ENCODE results near the gene TRAF2.

The TRAF2 gene

DNA sequence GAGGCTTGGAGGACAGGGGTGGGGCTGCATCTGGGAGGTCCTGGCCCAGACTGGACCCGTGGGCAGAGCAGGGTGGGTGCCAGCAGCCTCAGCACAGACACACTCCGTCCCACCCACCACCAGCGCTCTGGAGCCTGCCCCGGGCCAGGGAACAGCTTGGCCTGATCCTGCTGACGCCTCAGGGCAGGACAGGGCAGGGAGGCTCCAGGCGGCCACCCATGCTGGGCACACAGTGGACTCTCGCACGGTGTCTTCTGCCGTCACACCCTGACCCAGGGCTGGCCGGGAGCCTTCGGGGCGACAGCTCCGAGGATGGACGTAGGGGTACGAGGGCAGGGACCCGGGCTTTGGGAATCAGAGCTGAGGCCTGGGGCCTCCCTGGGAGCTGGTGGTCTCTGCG, 82.8 kb downstream of the TRAF2 start:
- no peaks in the 10 kb centered on the region for H3K36me3 ChIP-seq (ENCODE audit: control insufficient read depth, insufficient read depth, low read length)
- no peak overlapping the region for H3K4me3 ChIP-seq (ENCODE audit: extremely low read depth, insufficient read depth, low read length, poor library complexity, severe bottlenecking)
- 87 to 95% methylated on average over 16 to 17 of the region's 17 CpGs for WGBS, 2 experiments (ENCODE audit: insufficient coverage in 2 of 2)
- no peak overlapping the region for H3K27ac ChIP-seq (ENCODE audit: low read depth, low read length, severe bottlenecking)
- H3K9me3 ChIP-seq (ENCODE audit: control insufficient read depth, low read length): no peaks in the 10 kb centered on the region
- H3K4me1 ChIP-seq (ENCODE audit: control insufficient read depth, insufficient read depth, low read length, poor library complexity, severe bottlenecking): no peaks in the 10 kb centered on the region

DNA sequence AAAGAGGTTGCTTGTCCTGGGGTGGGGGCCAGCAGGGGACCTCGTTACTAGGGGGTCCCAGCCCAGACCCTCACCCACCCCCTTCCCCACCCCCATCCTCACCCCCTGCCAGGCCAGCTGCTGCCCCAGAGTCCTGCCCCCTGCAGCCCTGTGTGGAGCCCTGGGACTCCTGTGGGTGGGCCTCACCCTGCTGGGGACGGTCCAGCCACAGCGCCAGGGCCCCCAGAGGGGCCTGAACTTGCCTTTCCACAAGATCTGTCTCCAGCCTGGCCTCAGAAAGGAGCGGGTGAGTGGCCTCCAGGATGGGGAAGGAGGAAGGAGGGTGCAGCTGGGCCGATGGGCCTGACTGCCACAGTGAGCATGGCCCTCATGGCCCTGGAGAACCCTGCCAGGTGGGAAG, 83.5 kb downstream of the TRAF2 start:
- no peaks in the 10 kb centered on the region for H3K36me3 ChIP-seq (ENCODE audit: control insufficient read depth, insufficient read depth, low read length)
- WGBS, 2 experiments (ENCODE audit: insufficient coverage in 2 of 2): 72 to 84% methylated on average over 3 to 4 of the region's 5 CpGs
- no peaks in the 10 kb centered on the region for H3K9me3 ChIP-seq (ENCODE audit: control insufficient read depth, low read length)
- no peaks in the 10 kb centered on the region for H3K4me1 ChIP-seq (ENCODE audit: control insufficient read depth, insufficient read depth, low read length, poor library complexity, severe bottlenecking)
- H3K4me3 ChIP-seq (ENCODE audit: extremely low read depth, insufficient read depth, low read length, poor library complexity, severe bottlenecking): no peak overlapping the region
- H3K27ac ChIP-seq (ENCODE audit: low read depth, low read length, severe bottlenecking): no peak overlapping the region

DNA sequence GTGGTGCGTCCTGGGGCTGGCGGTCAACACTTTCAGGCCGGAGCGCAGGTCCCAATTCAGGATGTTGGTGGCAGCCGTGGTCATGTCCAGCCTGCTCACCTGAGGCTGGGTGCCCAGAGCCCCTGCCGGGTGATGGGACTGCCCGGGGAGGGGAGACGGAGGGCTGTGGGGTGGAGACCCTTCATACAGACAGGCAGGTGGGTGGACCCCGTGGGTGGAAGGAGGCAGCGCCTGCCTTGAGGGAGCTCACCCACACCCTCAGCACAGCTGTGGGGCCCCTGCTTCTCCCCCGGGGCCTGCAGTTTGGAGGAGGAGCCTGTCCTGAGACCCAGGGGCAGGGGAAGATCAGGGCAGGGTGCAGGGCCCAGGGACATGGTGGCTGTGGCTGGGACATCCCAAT, 84.0 kb downstream of the TRAF2 start:
- 75 to 94% methylated on average over 6 to 8 of the region's 11 CpGs for WGBS, 2 experiments (ENCODE audit: insufficient coverage in 2 of 2)
- H3K36me3 ChIP-seq (ENCODE audit: control insufficient read depth, insufficient read depth, low read length): no peaks in the 10 kb centered on the region
- no peak overlapping the region for H3K4me3 ChIP-seq (ENCODE audit: extremely low read depth, insufficient read depth, low read length, poor library complexity, severe bottlenecking)
- no peak overlapping the region for H3K27ac ChIP-seq (ENCODE audit: low read depth, low read length, severe bottlenecking)
- H3K9me3 ChIP-seq (ENCODE audit: control insufficient read depth, low read length): no peaks in the 10 kb centered on the region
- H3K4me1 ChIP-seq (ENCODE audit: control insufficient read depth, insufficient read depth, low read length, poor library complexity, severe bottlenecking): no peaks in the 10 kb centered on the region

DNA sequence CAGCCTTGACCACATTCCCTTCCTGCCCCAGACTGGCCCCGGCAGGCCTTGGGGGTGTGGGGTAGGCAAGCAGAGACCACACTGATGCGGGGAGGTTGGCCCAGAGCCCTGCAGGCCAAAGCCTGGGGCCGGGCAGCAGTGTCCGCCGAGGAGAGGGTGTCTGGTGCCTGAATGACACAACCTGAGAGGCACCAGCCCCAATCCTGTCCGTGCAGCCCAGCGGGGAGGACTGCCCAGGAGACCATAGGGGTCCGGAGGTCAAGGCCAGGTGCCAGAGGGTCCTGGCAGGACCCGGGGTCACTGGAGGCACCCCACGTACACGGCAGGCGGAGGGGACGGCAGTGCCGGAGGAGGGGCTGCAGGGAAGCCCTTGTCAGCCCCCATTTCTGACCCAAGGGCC, 85.4 kb downstream of the TRAF2 start:
- H3K4me3 ChIP-seq (ENCODE audit: extremely low read depth, insufficient read depth, low read length, poor library complexity, severe bottlenecking): no peak overlapping the region
- no peak overlapping the region for H3K27ac ChIP-seq (ENCODE audit: low read depth, low read length, severe bottlenecking)
- WGBS, 2 experiments (ENCODE audit: insufficient coverage in 2 of 2): 89 to 95% methylated on average over 13 to 14 of the region's 14 CpGs
- no peaks in the 10 kb centered on the region for H3K36me3 ChIP-seq (ENCODE audit: control insufficient read depth, insufficient read depth, low read length)
- no peaks in the 10 kb centered on the region for H3K4me1 ChIP-seq (ENCODE audit: control insufficient read depth, insufficient read depth, low read length, poor library complexity, severe bottlenecking)
- H3K9me3 ChIP-seq (ENCODE audit: control insufficient read depth, low read length): no peaks in the 10 kb centered on the region

DNA sequence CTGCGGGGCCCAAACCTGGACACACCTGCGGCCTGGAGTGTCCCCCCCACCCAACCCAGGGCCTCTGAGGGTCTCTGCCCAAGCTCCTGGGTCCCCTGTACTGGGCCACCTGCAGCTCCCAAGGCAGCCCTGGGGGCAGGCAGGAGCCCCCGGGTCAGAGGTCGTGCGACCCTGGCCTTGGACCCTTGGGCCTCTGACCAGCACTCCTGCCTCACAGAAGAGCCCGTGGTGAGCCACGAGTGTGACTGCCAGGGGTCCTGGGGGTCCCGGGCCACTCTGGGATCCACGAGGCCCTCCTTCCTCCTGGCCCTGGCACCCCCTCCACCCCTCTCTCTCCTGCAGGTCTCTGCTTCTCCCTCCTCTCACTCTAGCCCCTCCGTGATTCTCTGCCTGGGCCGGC, 86.0 kb downstream of the TRAF2 start:
- Histone ChIP-seq H3K4me1 (ENCODE audit: control insufficient read depth, insufficient read depth, low read length, poor library complexity, severe bottlenecking) (no peaks in the 10 kb centered on the region), H3K27ac (ENCODE audit: low read depth, low read length, severe bottlenecking) (no peak overlapping the region), H3K36me3 (ENCODE audit: control insufficient read depth, insufficient read depth, low read length) (no peaks in the 10 kb centered on the region), H3K9me3 (ENCODE audit: control insufficient read depth, low read length) (no peaks in the 10 kb centered on the region), H3K4me3 (ENCODE audit: extremely low read depth, insufficient read depth, low read length, poor library complexity, severe bottlenecking) (no peak overlapping the region)
- WGBS, 2 experiments (ENCODE audit: insufficient coverage in 2 of 2): 87 to 92% methylated on average over 8 to 11 of the region's 11 CpGs

DNA sequence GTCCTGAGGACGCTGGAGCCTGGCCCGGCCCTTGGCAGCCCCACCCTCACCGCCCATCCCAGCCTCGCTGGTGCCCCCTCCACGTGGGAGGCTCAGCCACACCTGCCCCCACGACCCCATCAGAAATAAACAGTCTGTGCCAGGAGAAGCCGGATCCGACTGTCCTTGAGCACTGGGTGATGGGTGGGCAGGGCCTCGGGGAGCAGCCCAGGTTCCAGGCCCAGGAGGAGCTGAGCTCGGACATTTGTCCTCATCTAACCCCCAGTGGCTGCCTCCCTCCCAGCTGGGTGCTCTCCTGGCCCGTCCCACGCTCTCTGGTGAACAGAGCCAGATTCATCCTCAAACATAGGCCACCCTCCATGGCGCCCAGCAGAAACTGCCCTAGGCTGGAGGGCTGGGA, 86.4 kb downstream of the TRAF2 start:
- 81 to 84% methylated on average over 11 to 12 of the region's 13 CpGs for WGBS, 2 experiments (ENCODE audit: insufficient coverage in 2 of 2)
- Histone ChIP-seq H3K4me3 (ENCODE audit: extremely low read depth, insufficient read depth, low read length, poor library complexity, severe bottlenecking) (no peak overlapping the region), H3K27ac (ENCODE audit: low read depth, low read length, severe bottlenecking) (no peak overlapping the region), H3K4me1 (ENCODE audit: control insufficient read depth, insufficient read depth, low read length, poor library complexity, severe bottlenecking) (no peaks in the 10 kb centered on the region), H3K36me3 (ENCODE audit: control insufficient read depth, insufficient read depth, low read length) (no peaks in the 10 kb centered on the region), H3K9me3 (ENCODE audit: control insufficient read depth, low read length) (no peaks in the 10 kb centered on the region)

DNA sequence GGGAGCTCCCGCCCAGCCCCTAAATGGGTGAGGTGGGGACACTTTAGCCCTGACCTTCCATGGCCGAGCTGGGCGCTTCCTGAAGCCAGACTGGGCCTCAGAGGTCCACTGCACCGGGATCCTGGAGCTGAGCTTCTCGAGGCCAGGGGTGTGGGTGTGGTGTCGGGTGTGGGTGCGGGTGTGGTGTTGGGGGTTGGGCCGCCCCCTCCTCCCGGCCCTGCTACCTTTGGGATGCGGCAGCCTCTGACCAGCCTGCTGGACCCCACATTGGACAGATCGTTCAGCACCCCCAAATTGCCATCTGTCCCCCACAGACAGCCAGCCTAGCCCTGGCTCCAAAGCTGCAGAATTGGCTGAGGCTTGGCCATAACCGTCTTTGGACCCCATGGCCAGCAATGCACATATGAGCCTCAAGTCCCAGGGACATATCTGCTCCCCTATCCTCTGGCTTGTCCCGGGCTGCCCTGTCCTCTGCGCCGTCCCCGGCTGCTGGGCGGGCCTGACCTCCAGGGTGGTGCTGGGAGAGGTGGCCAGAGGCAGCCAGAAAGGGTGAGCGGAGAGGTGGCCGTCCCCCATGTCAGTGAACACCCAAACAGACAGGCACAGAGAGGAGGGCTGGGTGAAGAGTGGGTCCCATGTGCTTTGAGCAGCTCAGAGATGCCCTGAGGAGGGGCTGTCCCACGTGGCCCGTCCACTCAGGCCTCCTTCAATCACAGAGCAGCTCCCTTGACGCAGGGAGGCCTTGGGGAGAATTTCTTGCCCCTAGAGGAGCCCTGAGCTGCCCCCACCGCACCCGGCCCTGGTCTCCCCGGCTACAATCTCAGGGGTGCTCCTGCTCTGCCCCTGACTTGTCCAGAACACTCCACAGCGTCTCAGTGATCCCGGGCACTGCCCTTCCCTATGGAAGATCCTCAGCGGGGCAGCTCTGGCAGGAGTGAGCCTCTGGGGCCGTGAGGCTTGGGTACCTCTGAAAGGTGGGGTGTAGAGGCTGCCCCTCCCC, 87.6 kb downstream of the TRAF2 start:
- H3K9me3 ChIP-seq (ENCODE audit: control insufficient read depth, low read length): no peaks in the 10 kb centered on the region
- no peaks in the 10 kb centered on the region for H3K36me3 ChIP-seq (ENCODE audit: control insufficient read depth, insufficient read depth, low read length)
- WGBS, 2 experiments (ENCODE audit: insufficient coverage in 2 of 2): 89 to 91% methylated on average over 19 to 24 of the region's 29 CpGs
- H3K4me1 ChIP-seq (ENCODE audit: control insufficient read depth, insufficient read depth, low read length, poor library complexity, severe bottlenecking): no peaks in the 10 kb centered on the region
- H3K4me3 ChIP-seq (ENCODE audit: extremely low read depth, insufficient read depth, low read length, poor library complexity, severe bottlenecking): no peak overlapping the region
- no peak overlapping the region for H3K27ac ChIP-seq (ENCODE audit: low read depth, low read length, severe bottlenecking)

DNA sequence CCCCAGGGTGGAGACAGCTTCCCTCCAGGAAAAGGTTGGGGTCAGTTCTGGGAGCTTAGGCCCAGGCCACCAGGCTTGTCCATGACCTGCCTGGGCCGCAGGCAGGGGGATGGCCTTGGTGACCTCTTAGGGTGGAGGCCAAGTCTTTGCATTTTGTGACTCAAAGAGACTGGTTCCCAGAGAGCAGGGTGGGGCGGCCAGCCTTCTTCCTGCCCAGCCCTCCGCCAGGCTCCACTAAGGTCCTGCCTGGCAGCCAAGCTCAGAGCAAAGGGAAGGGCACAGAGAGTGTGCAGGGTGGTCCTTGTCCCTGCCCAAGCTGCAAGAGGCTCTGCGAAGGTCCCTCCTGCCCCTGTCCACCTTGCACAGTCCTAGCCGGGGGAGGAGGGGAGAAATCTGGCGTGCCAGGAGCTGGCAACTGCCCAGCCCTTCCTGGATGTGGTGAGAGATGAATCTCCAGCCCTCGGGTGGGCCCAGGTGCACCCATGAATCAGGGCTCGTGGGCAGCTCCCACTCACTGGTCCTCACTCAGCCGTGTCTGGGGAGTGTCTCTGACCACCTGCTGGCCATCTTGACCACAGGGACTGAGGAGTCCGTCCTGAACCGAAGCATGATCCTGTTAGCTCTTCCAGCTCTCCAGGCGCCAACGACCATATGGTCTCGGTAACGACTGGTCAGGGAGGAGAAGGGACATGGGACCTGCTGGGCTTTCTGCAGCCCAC, 88.7 kb downstream of the TRAF2 start:
- no peaks in the 10 kb centered on the region for H3K36me3 ChIP-seq (ENCODE audit: control insufficient read depth, insufficient read depth, low read length)
- 87% methylated on average over 14 to 15 of the region's 15 CpGs for WGBS, 2 experiments (ENCODE audit: insufficient coverage in 2 of 2)
- H3K4me3 ChIP-seq (ENCODE audit: extremely low read depth, insufficient read depth, low read length, poor library complexity, severe bottlenecking): no peak overlapping the region
- H3K27ac ChIP-seq (ENCODE audit: low read depth, low read length, severe bottlenecking): no peak overlapping the region
- no peaks in the 10 kb centered on the region for H3K9me3 ChIP-seq (ENCODE audit: control insufficient read depth, low read length)
- H3K4me1 ChIP-seq (ENCODE audit: control insufficient read depth, insufficient read depth, low read length, poor library complexity, severe bottlenecking): no peaks in the 10 kb centered on the region

DNA sequence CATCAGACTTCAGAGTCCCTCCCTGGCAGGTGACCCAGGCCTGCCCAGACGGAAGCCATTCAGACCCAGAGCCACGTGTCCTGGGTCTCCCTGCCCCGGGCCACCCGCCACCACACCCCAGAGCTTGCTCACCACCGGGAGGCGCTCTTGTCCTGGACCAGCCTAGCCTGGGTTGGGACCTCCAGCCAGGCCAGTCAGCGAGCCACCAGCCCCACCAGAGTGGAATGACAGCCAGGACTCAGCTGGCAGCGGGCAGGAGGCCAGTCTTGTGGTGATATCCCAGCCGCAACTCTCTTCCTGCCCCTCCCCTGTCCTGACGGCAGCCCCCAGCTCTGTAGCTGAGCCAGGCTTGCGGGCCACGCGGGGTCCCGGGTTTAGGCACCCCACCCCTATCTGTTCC, 89.3 kb downstream of the TRAF2 start:
- no peak overlapping the region for H3K27ac ChIP-seq (ENCODE audit: low read depth, low read length, severe bottlenecking)
- 77 to 88% methylated on average over 5 to 10 of the region's 14 CpGs for WGBS, 2 experiments (ENCODE audit: insufficient coverage in 2 of 2)
- no peak overlapping the region for H3K4me3 ChIP-seq (ENCODE audit: extremely low read depth, insufficient read depth, low read length, poor library complexity, severe bottlenecking)
- H3K36me3 ChIP-seq (ENCODE audit: control insufficient read depth, insufficient read depth, low read length): no peaks in the 10 kb centered on the region
- H3K9me3 ChIP-seq (ENCODE audit: control insufficient read depth, low read length): no peaks in the 10 kb centered on the region
- H3K4me1 ChIP-seq (ENCODE audit: control insufficient read depth, insufficient read depth, low read length, poor library complexity, severe bottlenecking): peaks cover under 1% of the 10 kb centered on the region

Data from mesodermal cell (in vitro differentiated cells).